Tibial nerve (tissue), 4 donors: ENCODE measurements around the gene CTBP2. TPM values are rescaled to one million over a fixed set of nuclear protein-coding genes. Genes with fewer than 3 reads are reported as not detected.

ENCODE experiments used
- DNase-seq, 2 donors: peaks; one replicate each; pipeline ENCODE4 v3.0.0-alpha.2; 2019; ENCODE audit warnings: low spot score in 2 of 2
- H3K27ac ChIP-seq, 4 donors: fragments of 200-600 bp; sonication (generic) in 3 of 4; one replicate each; pipeline ENCODE4 v1.5.1; 2017 to 2019; ENCODE audit warnings: mild to moderate bottlenecking in 1 of 4
- H3K27me3 ChIP-seq, 2 donors: fragments of 200-600 bp; sonication (generic) in 1 of 2; one replicate each; pipeline versions ENCODE4 v1.5.1 to v1.6.0; 2017 to 2019
- H3K36me3 ChIP-seq, 3 donors: fragments of 200-600 bp; sonication (generic); one replicate each; pipeline ENCODE4 v1.5.1; 2018 to 2019
- H3K4me1 ChIP-seq, 4 donors: fragments of 200-600 bp; sonication (generic) in 3 of 4; one replicate each; pipeline ENCODE4 v1.5.1; 2017 to 2019
- H3K4me3 ChIP-seq, 4 donors: fragments of 200-600 bp; sonication (generic) in 3 of 4; one replicate each; pipeline ENCODE4 v1.5.1; 2017 to 2019; ENCODE audit warnings: mild to moderate bottlenecking in 1 of 4, moderate library complexity in 1 of 4
- H3K9me3 ChIP-seq, 4 donors: fragments of 200-600 bp; sonication (generic) in 3 of 4; one replicate each; pipeline ENCODE4 v1.5.1; 2017 to 2019
- CTCF ChIP-seq, 5 experiments: fragments of 200-600 bp in 3 of 5; fragments of 450-650 bp in 2 of 5; sonication (generic) in 3 of 5; IDR thresholded peaks; one replicate each; pipeline ENCODE4 v1.5.1; 2016 to 2019; ENCODE audit warnings: antibody characterized with exemption in 5 of 5, mild to moderate bottlenecking in 3 of 5, moderate library complexity in 2 of 5
- EP300 ChIP-seq, 2 donors: sonication (generic); formaldehyde crosslinking; IDR thresholded peaks; one replicate each; pipeline ENCODE4 v1.6.1; 2017; ENCODE audit warnings: antibody characterized with exemption in 2 of 2, mild to moderate bottlenecking in 1 of 2
- POLR2A ChIP-seq, 2 donors: fragments of 450-650 bp; IDR thresholded peaks; one replicate each; pipeline ENCODE4 v1.6.1; 2017; ENCODE audit warnings: antibody characterized with exemption in 2 of 2, mild to moderate bottlenecking in 2 of 2, moderate library complexity in 2 of 2
- WGBS, 2 donors: methylation state at CpG; one replicate each; pipeline ENCODE4 v1.1.5; 2018; 5-methylcytosine and 5-hydroxymethylcytosine counted together
- total RNA-seq, 4 donors: library from RNA; depleted of rRNA; stranded (reverse); fragments of >200 nt; gene quantifications; one replicate each; pipeline ENCODE4 v1.1.0, GENCODE V29; 2016

Gene CTBP2
- total RNA-seq, 4 donors from 2014 or later: 40.4 to 97.9 (median 62.3) TPM

GRCh38 chr10:125021686-125022344 lies 138.5 kb downstream of the CTBP2 start:
- peaks cover 0 to 61% (median 25%) of the 10 kb centered on the region in 4 donors for H3K4me1 ChIP-seq
- H3K27ac ChIP-seq: no peak overlapping the region
- no peaks in the 10 kb centered on the region for H3K9me3 ChIP-seq
- TF ChIP-seq POLR2A (IDR thresholded peaks at IDR 0.05) (no peak), EP300 (IDR thresholded peaks at IDR 0.05) (no peak), CTCF (IDR thresholded peaks at IDR 0.05) (no peak)
- H3K27me3 ChIP-seq: no peaks in the 10 kb centered on the region
- H3K4me3 ChIP-seq: no peak overlapping the region
- DNase-seq: no peak
- H3K36me3 ChIP-seq: peaks cover 0 to 12% (median 0%) of the 10 kb centered on the region in 3 donors
- 83 to 88% methylated on average over 16 to 17 of the region's 17 CpGs for WGBS, 2 donors

GRCh38 chr10:125020871-125021270 lies 139.5 kb downstream of the CTBP2 start:
- no peak for TF ChIP-seq POLR2A (IDR thresholded peaks at IDR 0.05)
- no peak for DNase-seq
- WGBS, 2 donors: 62% methylated on average over 9 of the region's 9 CpGs
- Histone ChIP-seq H3K4me1 (peaks cover 0 to 67% (median 33%) of the 10 kb centered on the region in 4 donors), H3K27me3 (no peaks in the 10 kb centered on the region), H3K36me3 (peaks cover 0 to 2% (median 0%) of the 10 kb centered on the region in 3 donors), H3K9me3 (no peaks in the 10 kb centered on the region), H3K4me3 (no peak overlapping the region), H3K27ac (no peak overlapping the region)

GRCh38 chr10:125020386-125020785 lies 140.0 kb downstream of the CTBP2 start:
- Histone ChIP-seq H3K4me1 (peaks cover 0 to 67% (median 38%) of the 10 kb centered on the region in 4 donors), H3K27ac (no peak overlapping the region), H3K27me3 (no peaks in the 10 kb centered on the region), H3K9me3 (no peaks in the 10 kb centered on the region), H3K36me3 (no peaks in the 10 kb centered on the region), H3K4me3 (no peak overlapping the region)
- TF ChIP-seq EP300 (IDR thresholded peaks at IDR 0.05) (no peak), POLR2A (IDR thresholded peaks at IDR 0.05) (no peak), CTCF (IDR thresholded peaks at IDR 0.05) (no peak)
- no peak for DNase-seq
- WGBS, 2 donors: 80 to 90% methylated on average over 17 of the region's 17 CpGs

DNA sequence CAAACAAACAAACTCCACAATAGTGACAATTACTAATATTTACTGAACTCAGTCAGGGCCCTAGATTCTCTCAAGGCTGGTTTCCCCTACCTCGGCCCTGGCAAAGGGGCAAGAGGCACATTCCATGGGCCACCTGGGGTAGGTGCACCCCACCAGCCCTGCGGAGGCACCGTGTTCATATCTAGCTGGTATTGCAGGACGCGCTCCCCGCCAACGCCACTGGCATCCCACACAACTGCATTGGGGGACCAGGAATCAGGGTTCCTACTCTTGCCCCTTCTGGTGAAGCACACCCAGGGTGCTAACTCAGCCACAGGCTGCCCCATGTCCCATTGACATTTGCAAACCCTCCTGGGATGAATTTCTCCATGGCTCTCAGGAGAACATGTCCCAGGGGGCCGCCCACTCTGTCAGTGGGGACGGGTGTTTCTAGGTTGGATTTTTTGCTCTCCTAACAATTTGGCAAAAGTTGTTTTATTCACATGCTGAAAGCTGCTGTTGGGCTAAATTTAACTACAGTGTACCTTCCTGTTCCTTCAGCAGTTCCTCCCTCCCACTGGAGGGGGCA lies 141.7 kb downstream of the CTBP2 start:
- TF ChIP-seq CTCF (IDR thresholded peaks at IDR 0.05) (no peak), EP300 (IDR thresholded peaks at IDR 0.05) (no peak), POLR2A (IDR thresholded peaks at IDR 0.05) (no peak)
- no peak for DNase-seq
- no peaks in the 10 kb centered on the region for H3K36me3 ChIP-seq
- H3K4me1 ChIP-seq: peaks cover 3 to 68% (median 42%) of the 10 kb centered on the region in 4 donors
- no peaks in the 10 kb centered on the region for H3K27me3 ChIP-seq
- H3K27ac ChIP-seq: peak overlapping the region in 1 of 4 donors; percentile 21
- 77 to 82% methylated on average over 6 to 9 of the region's 9 CpGs for WGBS, 2 donors
- H3K4me3 ChIP-seq: no peak overlapping the region
- H3K9me3 ChIP-seq: no peaks in the 10 kb centered on the region

GRCh38 chr10:125017547-125018298 lies 142.6 kb downstream of the CTBP2 start:
- Histone ChIP-seq H3K9me3 (no peaks in the 10 kb centered on the region), H3K4me3 (no peak overlapping the region), H3K27ac (peak overlapping the region in 2 of 4 donors; percentile 79 to 88), H3K27me3 (no peaks in the 10 kb centered on the region), H3K4me1 (peaks cover 3 to 62% (median 41%) of the 10 kb centered on the region in 4 donors), H3K36me3 (no peaks in the 10 kb centered on the region)
- 78 to 84% methylated on average over 11 to 12 of the region's 12 CpGs for WGBS, 2 donors
- TF ChIP-seq EP300 (IDR thresholded peaks at IDR 0.05) (no peak), CTCF (IDR thresholded peaks at IDR 0.05) (no peak), POLR2A (IDR thresholded peaks at IDR 0.05) (no peak)
- no peak for DNase-seq
